Smooth muscle cell (in vitro differentiated cells): ENCODE measurements around the gene MRPL52. TPM values are rescaled to one million over a fixed set of nuclear protein-coding genes. Genes with fewer than 3 reads are reported as not detected.

Experiments used
- DNase-seq: peaks from one replicate; lab custom pipeline; 2025; ENCODE audit not compliant: unreplicated experiment; lab: John Stamatoyannopoulos, UW
- H2AFZ ChIP-seq: fragments of 200-600 bp; sonication (generic); 2 replicates; pipeline ENCODE4 v1.6.0; 2016; ENCODE audit warnings: antibody characterized with exemption, low read depth, mild to moderate bottlenecking
- H3F3A ChIP-seq: fragments of 200-600 bp; sonication (generic); 2 replicates; pipeline ENCODE4 v1.6.0; 2017; ENCODE audit warnings: antibody characterized with exemption, low read depth
- H3K27ac ChIP-seq: fragments of 200-600 bp; sonication (generic); 2 replicates; pipeline ENCODE4 v1.5.1; 2016; ENCODE audit warnings: low read depth, mild to moderate bottlenecking
- H3K27me3 ChIP-seq: fragments of 200-600 bp; sonication (generic); 2 replicates; pipeline ENCODE4 v1.6.1; 2016; ENCODE audit warnings: low read depth, mild to moderate bottlenecking
- H3K36me3 ChIP-seq: fragments of 200-600 bp; sonication (generic); 2 replicates; pipeline ENCODE4 v1.5.1; 2016; ENCODE audit warnings: low read depth
- H3K4me1 ChIP-seq: fragments of 200-600 bp; sonication (generic); 2 replicates; pipeline ENCODE4 v1.5.1; 2016; ENCODE audit warnings: low read depth
- H3K4me2 ChIP-seq: fragments of 200-600 bp; sonication (generic); 2 replicates; pipeline ENCODE4 v1.6.0; 2016; ENCODE audit warnings: mild to moderate bottlenecking
- H3K4me3 ChIP-seq: fragments of 200-600 bp; sonication (generic); 2 replicates; pipeline ENCODE4 v1.5.1; 2016; ENCODE audit warnings: mild to moderate bottlenecking
- H3K79me2 ChIP-seq: fragments of 200-600 bp; sonication (generic); 2 replicates; pipeline ENCODE4 v1.6.0; 2016; ENCODE audit warnings: low read depth, mild to moderate bottlenecking
- H3K9ac ChIP-seq: fragments of 200-600 bp; sonication (generic); 2 replicates; pipeline ENCODE4 v1.6.0; 2016; ENCODE audit warnings: low read depth
- H3K9me3 ChIP-seq: fragments of 200-600 bp; sonication (generic); replicated peaks from 2 replicates; pipeline ENCODE4 v1.5.1; 2016; ENCODE audit warnings: low read depth
- H4K20me1 ChIP-seq: fragments of 200-600 bp; sonication (generic); 2 replicates; pipeline ENCODE4 v1.6.0; 2016; ENCODE audit warnings: low read depth
- WGBS: methylation state at CpG from one replicate; pipeline ENCODE4 v1.1.7; 2016; ENCODE audit warnings: low lambda C conversion rate; 5-methylcytosine and 5-hydroxymethylcytosine counted together
- polyA plus RNA-seq: library from polyadenylated mRNA; unstranded; fragments of >200 nt; fragmentation: Nextera tagmentation; extraction: Ambion mirVana; gene quantifications from 2 replicates; pipeline ENCODE4 v1.2.1, GENCODE V29; 2016
- total RNA-seq: library from RNA; depleted of rRNA; stranded (reverse); fragments of >200 nt; gene quantifications from 2 replicates; pipeline ENCODE4 v1.2.3, GENCODE V29; 2014
- TF ChIP-seq, protein P1 (sequence below): fragments of 200-600 bp; sonication (generic); IDR thresholded peaks from 2 replicates; pipeline ENCODE4 v1.5.1; 2017; ENCODE audit warnings: borderline replicate concordance, mild to moderate bottlenecking, antibody characterized with exemption; ENCODE audit not compliant: insufficient read depth, poor library complexity, severe bottlenecking

MRPL52 gene
- total and polyA plus RNA-seq, 2 experiments from 2014 or later: 220 to 274 TPM

DNA sequence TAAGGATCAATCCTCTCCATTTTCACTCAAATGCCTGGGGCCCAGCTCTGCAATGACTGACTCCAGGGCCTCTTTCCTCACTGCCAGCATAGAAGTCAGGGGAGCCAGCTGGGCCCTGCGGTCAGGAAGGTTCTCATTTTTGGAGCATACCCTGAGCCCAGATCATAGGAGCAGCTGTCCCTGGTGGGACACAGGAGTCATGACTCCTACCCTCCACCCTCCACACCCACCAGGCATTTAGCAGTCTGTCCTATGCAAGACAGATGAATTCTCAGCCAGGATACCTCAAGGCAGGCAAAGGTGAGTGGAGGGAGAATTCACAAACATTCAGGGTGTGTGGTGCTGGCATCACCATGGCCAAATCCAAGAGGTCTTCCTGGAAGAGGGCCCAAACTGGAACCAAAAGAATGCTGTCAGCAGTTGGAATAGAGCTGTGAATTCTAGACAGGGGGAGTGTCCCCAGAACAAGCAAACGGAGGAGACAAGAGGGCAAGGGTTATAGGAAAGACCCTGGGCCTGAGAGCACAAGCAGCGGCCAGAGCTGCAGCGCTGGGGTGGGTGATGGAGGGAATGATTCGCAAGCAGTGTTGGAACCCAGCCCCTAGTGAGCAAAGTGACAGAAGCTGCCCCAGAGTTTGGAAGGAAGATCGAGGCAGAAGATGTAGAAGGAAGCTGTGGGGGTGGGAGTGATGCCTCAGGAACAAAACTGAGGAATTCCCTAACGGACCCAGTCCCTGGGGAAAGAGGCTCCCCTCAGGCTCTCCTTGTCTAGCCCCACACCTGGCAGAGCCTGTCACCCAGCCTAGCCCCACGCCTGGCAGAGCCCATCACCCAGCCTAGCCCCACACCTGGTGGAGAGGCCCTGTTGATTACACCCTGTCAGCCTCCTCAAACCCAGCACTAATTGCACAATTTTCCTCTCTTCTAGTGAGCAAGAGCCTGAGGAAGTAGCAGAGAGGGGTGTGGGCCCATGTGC, 48.9 kb downstream of the MRPL52 start:
- no peak overlapping the region for H3K9ac ChIP-seq
- H3K79me2 ChIP-seq: peaks cover 4% of the 10 kb centered on the region
- H3K36me3 ChIP-seq: no peaks in the 10 kb centered on the region
- H3K27ac ChIP-seq: no peak overlapping the region
- H3K4me3 ChIP-seq: no peak overlapping the region
- H3K9me3 ChIP-seq: no peaks in the 10 kb centered on the region
- H3K4me2 ChIP-seq: no peak overlapping the region
- H2AFZ ChIP-seq: no peak overlapping the region
- H4K20me1 ChIP-seq: no peaks in the 10 kb centered on the region
- no peaks in the 10 kb centered on the region for H3F3A ChIP-seq
- TF ChIP-seq, protein P1, sequence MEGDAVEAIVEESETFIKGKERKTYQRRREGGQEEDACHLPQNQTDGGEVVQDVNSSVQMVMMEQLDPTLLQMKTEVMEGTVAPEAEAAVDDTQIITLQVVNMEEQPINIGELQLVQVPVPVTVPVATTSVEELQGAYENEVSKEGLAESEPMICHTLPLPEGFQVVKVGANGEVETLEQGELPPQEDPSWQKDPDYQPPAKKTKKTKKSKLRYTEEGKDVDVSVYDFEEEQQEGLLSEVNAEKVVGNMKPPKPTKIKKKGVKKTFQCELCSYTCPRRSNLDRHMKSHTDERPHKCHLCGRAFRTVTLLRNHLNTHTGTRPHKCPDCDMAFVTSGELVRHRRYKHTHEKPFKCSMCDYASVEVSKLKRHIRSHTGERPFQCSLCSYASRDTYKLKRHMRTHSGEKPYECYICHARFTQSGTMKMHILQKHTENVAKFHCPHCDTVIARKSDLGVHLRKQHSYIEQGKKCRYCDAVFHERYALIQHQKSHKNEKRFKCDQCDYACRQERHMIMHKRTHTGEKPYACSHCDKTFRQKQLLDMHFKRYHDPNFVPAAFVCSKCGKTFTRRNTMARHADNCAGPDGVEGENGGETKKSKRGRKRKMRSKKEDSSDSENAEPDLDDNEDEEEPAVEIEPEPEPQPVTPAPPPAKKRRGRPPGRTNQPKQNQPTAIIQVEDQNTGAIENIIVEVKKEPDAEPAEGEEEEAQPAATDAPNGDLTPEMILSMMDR: no peak
- no peaks in the 10 kb centered on the region for H3K27me3 ChIP-seq
- peaks cover 11% of the 10 kb centered on the region for H3K4me1 ChIP-seq
- no peak for DNase-seq
- WGBS: 91% methylated on average over 8 of the region's 8 CpGs

DNA sequence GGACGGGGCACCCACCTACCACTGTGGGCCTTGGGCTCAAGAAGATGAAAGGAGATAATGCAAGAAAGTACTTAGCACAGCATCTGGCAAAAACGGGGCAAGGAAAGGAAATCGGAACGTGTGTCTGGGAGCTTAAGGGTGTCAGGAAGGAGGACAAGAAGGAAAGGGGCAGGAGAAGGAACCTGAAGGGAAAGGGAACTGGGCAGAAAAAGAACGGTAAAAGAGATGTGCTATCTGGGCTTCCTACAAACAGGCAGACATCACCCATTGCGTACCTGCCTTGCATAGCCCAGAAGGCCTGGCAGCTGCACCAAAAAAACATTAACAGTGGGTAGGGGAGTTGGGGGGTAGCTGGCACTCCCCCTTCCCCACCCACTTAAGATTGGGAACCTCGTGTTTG, 52.4 kb downstream of the MRPL52 start:
- H3K4me3 ChIP-seq: no peak overlapping the region
- DNase-seq: no peak
- H3K9me3 ChIP-seq: no peaks in the 10 kb centered on the region
- TF ChIP-seq, protein P1: no peak
- H3K27ac ChIP-seq: no peak overlapping the region
- 77% methylated on average over 7 of the region's 7 CpGs for WGBS
- H3K4me2 ChIP-seq: no peak overlapping the region
- peaks cover 10% of the 10 kb centered on the region for H3F3A ChIP-seq
- no peaks in the 10 kb centered on the region for H3K79me2 ChIP-seq
- no peak overlapping the region for H2AFZ ChIP-seq
- no peak overlapping the region for H3K9ac ChIP-seq
- H3K36me3 ChIP-seq: no peaks in the 10 kb centered on the region
- H4K20me1 ChIP-seq: no peaks in the 10 kb centered on the region
- no peaks in the 10 kb centered on the region for H3K27me3 ChIP-seq
- H3K4me1 ChIP-seq: peaks cover 15% of the 10 kb centered on the region

DNA sequence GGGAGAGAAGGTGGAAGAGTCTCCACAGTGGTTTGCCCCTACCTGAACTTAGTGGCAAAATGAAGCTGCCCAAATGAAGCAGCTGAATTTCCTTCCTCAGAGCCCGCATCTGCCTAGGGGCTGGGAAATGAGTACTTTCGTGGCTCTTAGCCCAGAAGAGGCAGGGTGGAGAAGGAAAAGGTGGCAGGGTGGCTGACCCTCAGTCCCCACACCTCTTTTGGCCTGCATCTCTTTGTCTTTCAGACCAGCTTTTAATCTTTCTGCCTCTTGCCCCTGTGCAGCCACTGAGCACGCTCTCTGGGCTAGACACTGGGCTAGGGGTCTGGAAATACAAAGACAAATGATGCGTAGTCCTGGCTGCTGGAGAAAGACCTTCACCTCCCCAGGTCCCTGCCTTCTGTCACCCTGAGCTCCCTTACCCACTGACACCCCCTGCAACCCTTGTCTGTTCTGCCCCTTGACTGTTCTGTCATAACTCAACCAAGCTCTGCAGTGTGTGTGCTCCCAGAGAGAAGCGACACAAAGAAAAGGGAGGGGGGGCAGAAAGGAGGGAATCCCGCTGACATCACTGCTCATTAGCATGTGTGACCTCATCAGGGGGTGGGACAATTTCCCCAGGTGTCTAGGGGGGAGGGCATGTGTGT, 53.0 kb downstream of the MRPL52 start:
- H3K27me3 ChIP-seq: no peaks in the 10 kb centered on the region
- H3K9ac ChIP-seq: peak overlapping the region; percentile 53
- H3F3A ChIP-seq: peaks cover 10% of the 10 kb centered on the region
- H3K36me3 ChIP-seq: no peaks in the 10 kb centered on the region
- peak overlapping the region; percentile 76 for H3K4me2 ChIP-seq
- H3K4me1 ChIP-seq: peaks cover 18% of the 10 kb centered on the region
- H3K79me2 ChIP-seq: no peaks in the 10 kb centered on the region
- TF ChIP-seq, protein P1: no peak
- no peaks in the 10 kb centered on the region for H3K9me3 ChIP-seq
- 37% methylated on average over 6 of the region's 6 CpGs for WGBS
- peak overlapping the region; percentile 24 for H3K4me3 ChIP-seq
- no peak for DNase-seq
- no peaks in the 10 kb centered on the region for H4K20me1 ChIP-seq
- peak overlapping the region; percentile 10 for H3K27ac ChIP-seq
- H2AFZ ChIP-seq: no peak overlapping the region
